CD4-positive, alpha-beta memory T cell (primary cell): ENCODE results near the gene EPRS1. TPM values are rescaled to one million over a fixed set of nuclear protein-coding genes. Genes with fewer than 3 reads are reported as not detected.
"Not testable (repeated sequence)": the region's sequence is repeated elsewhere in the genome, so short reads cannot be mapped to it uniquely, and the experiment has no call there.

Source experiments
- CTCF ChIA-PET: fragments of 350-600 bp; sonication (Branson Sonifier 250); formaldehyde crosslinking; loops from one replicate; lab custom pipeline; 2021; ENCODE audit warnings: inconsistent platforms; ENCODE audit not compliant: partially characterized antibody; lab: Charles Lee
- POLR2A ChIA-PET: fragments of 350-600 bp; sonication (Branson Sonifier 250); formaldehyde crosslinking; loops from one replicate; lab custom pipeline; 2021; ENCODE audit not compliant: partially characterized antibody; lab: Charles Lee
- DNase-seq, 5 donors: peaks; one replicate each; pipeline versions ENCODE4 v3.0.0 to v3.0.0-alpha.2; 2020 to 2022; ENCODE audit warnings: mixed read lengths in 1 of 5
- H3K27ac ChIP-seq: one replicate; pipeline ENCODE4 v1.7.0; 2013; ENCODE audit warnings: low read depth, low read length
- H3K27me3 ChIP-seq: 2 replicates; pipeline ENCODE4 v1.7.0; 2013; ENCODE audit warnings: mild to moderate bottlenecking, low read length, moderate library complexity; ENCODE audit not compliant: insufficient read depth
- H3K36me3 ChIP-seq: 2 replicates; pipeline ENCODE4 v1.7.0; 2013; ENCODE audit warnings: mild to moderate bottlenecking, low read length, moderate library complexity; ENCODE audit not compliant: insufficient read depth
- H3K4me1 ChIP-seq: 2 replicates; pipeline ENCODE4 v1.7.0; 2013; ENCODE audit warnings: mild to moderate bottlenecking, low read length, moderate library complexity; ENCODE audit not compliant: insufficient read depth
- H3K4me3 ChIP-seq, 2 donors: one replicate each; pipeline ENCODE4 v1.7.0; 2013; ENCODE audit warnings: low read length in 2 of 2, mild to moderate bottlenecking in 1 of 2
- H3K9me3 ChIP-seq, 2 donors: one replicate each; pipeline ENCODE4 v1.7.0; 2013; ENCODE audit warnings: low read length in 2 of 2, control low read depth in 1 of 2; ENCODE audit not compliant: control insufficient read depth in 1 of 2
- H3K27ac Mint-ChIP-seq, 7 donors: one replicate each; pipeline ENCODE4 v1.8.0; 2020 to 2021; ENCODE audit warnings: mixed read lengths in 7 of 7, mild to moderate bottlenecking in 6 of 7, inconsistent platforms in 3 of 7, moderate library complexity in 3 of 7
- H3K27me3 Mint-ChIP-seq, 2 donors: one replicate each; pipeline ENCODE4 v1.8.0; 2020 to 2021; ENCODE audit warnings: mixed read lengths in 2 of 2
- H3K36me3 Mint-ChIP-seq, 2 donors: one replicate each; pipeline ENCODE4 v1.8.0; 2020 to 2021; ENCODE audit warnings: mixed read lengths in 2 of 2, inconsistent platforms in 1 of 2, mild to moderate bottlenecking in 1 of 2
- H3K4me1 Mint-ChIP-seq, 4 donors: one replicate each; pipeline ENCODE4 v1.8.0; 2020 to 2021; ENCODE audit warnings: mixed read lengths in 4 of 4, mild to moderate bottlenecking in 1 of 4
- H3K4me3 Mint-ChIP-seq, 8 donors: one replicate each; pipeline ENCODE4 v1.8.0; 2020 to 2021; ENCODE audit warnings: mixed read lengths in 8 of 8, mild to moderate bottlenecking in 7 of 8, moderate library complexity in 6 of 8, inconsistent platforms in 3 of 8
- H3K9me3 Mint-ChIP-seq, 8 donors: one replicate each; pipeline ENCODE4 v1.8.0; 2020 to 2021; ENCODE audit warnings: mixed read lengths in 8 of 8, mild to moderate bottlenecking in 5 of 8, inconsistent platforms in 3 of 8, moderate library complexity in 1 of 8
- intact Hi-C: fragments of 100-400 bp; cut with micrococcal nuclease; formaldehyde crosslinking; loops from one replicate; pipeline ENCODE4 v1.15.1; 2023
- polyA plus RNA-seq, 2 donors: library from polyadenylated mRNA; unstranded; fragments of 300-500 nt; fragmentation: Illumina TruSeq; gene quantifications; one replicate each; pipeline ENCODE4 v1.2.3, GENCODE V29; 2021
- total RNA-seq, 2 experiments: library from RNA; stranded (reverse); gene quantifications; one replicate each; pipeline ENCODE4 v1.2.3, GENCODE V29; 2021

The EPRS1 gene
- total and polyA plus RNA-seq, 4 experiments from 2014 or later = 30.5 to 116 (median 79.2) TPM

- H3K4me1 ChIP-seq, H3K27me3 Mint-ChIP-seq, H3K9me3 ChIP-seq, POLR2A ChIA-PET, H3K9me3 Mint-ChIP-seq, H3K36me3 ChIP-seq, H3K27ac Mint-ChIP-seq, intact Hi-C loops, H3K27me3 ChIP-seq, H3K4me3 ChIP-seq, DNase-seq, H3K36me3 Mint-ChIP-seq, H3K4me3 Mint-ChIP-seq, H3K27ac ChIP-seq: not testable (repeated sequence)
- CTCF ChIA-PET = interaction anchor here (1.4 kb wide), 1 partner anchor 13 kb away, joined by 4 read pairs; no protein-coding TSS in a partner anchor
- H3K4me1 Mint-ChIP-seq = peaks cover 10 to 19% (median 15%) of the 10 kb centered on the region in 4 donors
Measured at GRCh38 chr1:220086261-220086686, 40.0 kb upstream of the EPRS1 start.

DNA sequence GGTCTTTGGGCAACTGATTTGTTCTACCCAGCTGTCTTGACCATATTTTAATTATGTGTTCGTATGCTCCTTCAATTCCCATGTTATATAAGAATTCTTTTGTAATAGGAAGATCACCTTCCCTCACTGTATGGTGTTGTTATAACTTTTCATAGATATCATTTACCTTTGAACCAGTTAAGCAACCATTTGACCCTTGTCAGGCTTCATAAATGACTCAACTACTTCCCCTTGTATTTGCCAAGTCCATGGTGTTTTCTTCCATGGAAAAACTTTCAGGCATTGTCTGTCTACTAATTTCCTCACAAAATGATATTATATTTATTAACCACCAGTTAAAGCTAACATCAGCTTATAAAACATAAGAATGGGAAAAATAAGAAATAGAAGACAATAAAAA is 38.2 kb upstream of the EPRS1 start:
- ChIA-PET POLR2A (interaction anchor here (1.1 kb wide), 1 partner anchor 10 kb away, joined by 4 read pairs; the partner anchor contains the start of gene IARS2), CTCF (no interaction called here)
- H3K4me3 ChIP-seq = no peak overlapping the region
- Mint-ChIP-seq H3K4me3 (no peak overlapping the region), H3K27ac (no peak overlapping the region), H3K27me3 (no peaks in the 10 kb centered on the region), H3K4me1 (peaks cover 7 to 10% (median 8%) of the 10 kb centered on the region in 4 donors), H3K36me3 (peaks cover 9 to 12% of the 10 kb centered on the region in 2 donors), H3K9me3 (no peaks in the 10 kb centered on the region)
- H3K27ac ChIP-seq = no peak overlapping the region
- H3K36me3 ChIP-seq = no peaks in the 10 kb centered on the region
- no peaks in the 10 kb centered on the region for H3K27me3 ChIP-seq
- intact Hi-C loops = no loop called here
- no peak for DNase-seq
- H3K4me1 ChIP-seq = peaks cover 7% of the 10 kb centered on the region
- H3K9me3 ChIP-seq = no peaks in the 10 kb centered on the region

DNA sequence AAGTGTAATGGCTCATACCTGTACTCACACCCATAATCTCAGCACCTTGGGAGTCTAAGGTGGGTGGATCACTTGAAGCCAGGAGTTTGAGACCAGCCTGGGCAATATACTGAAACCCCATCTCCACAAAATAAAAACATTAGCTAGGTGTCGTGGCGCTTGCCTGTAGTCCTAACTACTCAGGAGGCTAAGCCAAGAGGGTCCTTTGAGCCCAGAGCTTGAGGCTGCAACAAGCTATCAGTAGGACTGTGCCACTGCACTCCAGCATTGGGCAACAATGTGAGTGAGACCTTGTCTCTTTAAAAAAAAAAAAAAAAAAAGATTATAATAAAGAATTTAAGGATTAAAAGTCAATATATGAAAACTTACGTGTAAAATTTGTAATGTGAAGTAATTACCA is 31.6 kb upstream of the EPRS1 start:
- Mint-ChIP-seq H3K36me3 (peaks cover 24 to 30% of the 10 kb centered on the region in 2 donors), H3K27ac (no peak overlapping the region), H3K4me3 (no peak overlapping the region), H3K27me3 (no peaks in the 10 kb centered on the region), H3K9me3 (no peaks in the 10 kb centered on the region), H3K4me1 (peaks cover 4 to 9% (median 6%) of the 10 kb centered on the region in 4 donors)
- Histone ChIP-seq H3K4me3 (no peak overlapping the region), H3K27ac (no peak overlapping the region), H3K36me3 (peaks cover 5% of the 10 kb centered on the region), H3K9me3 (no peaks in the 10 kb centered on the region), H3K4me1 (no peaks in the 10 kb centered on the region), H3K27me3 (no peaks in the 10 kb centered on the region)
- ChIA-PET POLR2A (no interaction called here), CTCF (interaction anchor here (0.7 kb wide), 1 partner anchor 20 kb away, joined by 3 read pairs; no protein-coding TSS in a partner anchor)
- intact Hi-C loops = no loop called here
- DNase-seq = no peak

GRCh38 chr1:220076861-220077762 is 30.8 kb upstream of the EPRS1 start:
- peaks cover 12% of the 10 kb centered on the region for H3K36me3 ChIP-seq
- Mint-ChIP-seq H3K4me1 (peaks cover 4 to 9% (median 6%) of the 10 kb centered on the region in 4 donors), H3K9me3 (no peaks in the 10 kb centered on the region), H3K36me3 (peaks cover 29 to 33% of the 10 kb centered on the region in 2 donors), H3K27me3 (no peaks in the 10 kb centered on the region), H3K4me3 (no peak overlapping the region), H3K27ac (no peak overlapping the region)
- no peak overlapping the region for H3K4me3 ChIP-seq
- ChIA-PET POLR2A (no interaction called here), CTCF (interaction anchor here (0.6 to 0.7 kb wide), 2 partner anchors 21 to 38 kb away, joined by 3 read pairs; no protein-coding TSS in a partner anchor)
- no peaks in the 10 kb centered on the region for H3K4me1 ChIP-seq
- intact Hi-C loops = no loop called here
- no peaks in the 10 kb centered on the region for H3K27me3 ChIP-seq
- no peak overlapping the region for H3K27ac ChIP-seq
- DNase-seq = no peak
- no peaks in the 10 kb centered on the region for H3K9me3 ChIP-seq

DNA sequence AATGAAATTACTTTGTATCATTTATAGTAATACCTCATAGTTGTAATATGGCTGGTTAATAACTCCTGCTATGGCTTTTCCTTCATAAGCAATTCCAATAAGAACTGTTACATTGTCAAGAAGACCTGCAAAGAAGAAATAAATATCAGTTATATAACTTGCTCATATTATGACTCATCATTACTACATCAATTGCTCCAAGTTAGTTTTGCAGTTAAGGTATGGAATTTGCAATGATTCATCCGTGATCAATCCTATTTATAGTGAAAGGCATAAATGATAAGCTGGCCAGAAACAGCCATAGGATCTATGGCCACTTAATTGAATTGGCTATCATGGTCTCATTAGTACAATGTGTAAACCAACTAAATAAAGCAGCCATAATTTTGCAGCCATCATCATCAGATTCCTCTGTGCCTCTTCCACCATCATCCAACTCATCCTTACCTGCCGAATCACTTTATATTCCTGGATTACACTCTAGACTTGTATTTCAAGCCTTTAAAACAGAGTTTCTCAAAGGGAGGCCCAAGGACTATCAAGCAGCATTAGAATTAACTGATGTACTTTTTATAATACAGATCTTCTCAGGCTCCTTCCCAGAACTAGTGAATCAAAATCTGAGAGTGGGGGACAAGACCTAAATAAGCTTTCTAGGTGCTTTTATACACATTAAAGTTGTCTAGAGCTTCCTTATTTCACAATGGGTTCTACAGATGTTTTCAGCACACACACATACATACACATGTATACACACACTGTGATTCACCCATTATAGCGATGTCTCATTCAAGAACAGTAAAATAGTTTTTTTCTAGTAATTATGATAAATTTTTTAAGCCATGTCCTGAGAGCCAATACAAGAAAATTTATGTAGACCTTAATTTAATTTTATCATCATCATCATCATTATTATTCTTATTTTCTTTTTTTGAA is 21.2 kb upstream of the EPRS1 start:
- no peaks in the 10 kb centered on the region for H3K4me1 Mint-ChIP-seq
- peaks cover 17% of the 10 kb centered on the region for H3K36me3 ChIP-seq
- CTCF ChIA-PET = interaction anchor here (1.2 kb wide), 1 partner anchor 46 kb away, joined by 3 read pairs; no protein-coding TSS in a partner anchor

DNA sequence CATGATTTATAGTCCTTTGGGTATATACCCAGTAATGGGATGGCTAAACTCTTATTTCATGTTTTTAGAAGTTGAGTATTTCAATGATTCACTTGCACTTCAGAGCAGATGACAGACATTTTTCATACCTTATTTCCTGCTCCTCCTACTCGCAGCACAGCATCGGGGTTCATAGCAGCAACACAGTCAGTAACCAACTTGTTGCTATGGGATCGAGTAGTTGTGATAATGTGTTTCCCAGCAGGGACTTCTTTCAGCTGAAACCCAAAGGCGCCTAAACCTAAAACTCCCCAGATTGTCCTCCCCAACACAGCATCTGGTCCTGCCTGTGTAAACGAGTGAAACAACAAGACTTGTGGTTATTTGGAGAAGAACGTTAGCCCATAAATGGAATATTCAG is 16.3 kb upstream of the EPRS1 start:
- Histone ChIP-seq H3K4me3 (no peak overlapping the region), H3K27me3 (no peaks in the 10 kb centered on the region), H3K9me3 (no peaks in the 10 kb centered on the region), H3K36me3 (peaks cover 15% of the 10 kb centered on the region), H3K4me1 (no peaks in the 10 kb centered on the region), H3K27ac (no peak overlapping the region)
- DNase-seq = no peak
- intact Hi-C loops = no loop called here
- Mint-ChIP-seq H3K27ac (no peak overlapping the region), H3K4me1 (no peaks in the 10 kb centered on the region), H3K27me3 (no peaks in the 10 kb centered on the region), H3K4me3 (no peak overlapping the region), H3K9me3 (peaks cover 0 to 2% (median 0%) of the 10 kb centered on the region in 8 donors), H3K36me3 (peaks cover 44 to 55% of the 10 kb centered on the region in 2 donors)
- POLR2A ChIA-PET = no interaction called here
- CTCF ChIA-PET = no interaction called here

More for the DNA sequence above, 21.2 kb upstream of the EPRS1 start:
- no peak for DNase-seq
- H3K36me3 Mint-ChIP-seq = peaks cover 46 to 52% of the 10 kb centered on the region in 2 donors
- Histone ChIP-seq H3K4me1 (no peaks in the 10 kb centered on the region), H3K4me3 (no peak overlapping the region), H3K9me3 (no peaks in the 10 kb centered on the region), H3K27me3 (no peaks in the 10 kb centered on the region), H3K27ac (no peak overlapping the region)
- H3K27me3 Mint-ChIP-seq = no peaks in the 10 kb centered on the region
- no peak overlapping the region for H3K4me3 Mint-ChIP-seq
- POLR2A ChIA-PET = no interaction called here
- intact Hi-C loops = no loop called here
- peaks cover 0 to 2% (median 0%) of the 10 kb centered on the region in 8 donors for H3K9me3 Mint-ChIP-seq
- no peak overlapping the region for H3K27ac Mint-ChIP-seq
